HFFc6 (cell line): ENCODE data around the gene YJU2. TPM values are rescaled to one million over a fixed set of nuclear protein-coding genes. Genes with fewer than 3 reads are reported as not detected.
"Not testable (repeated sequence)": the region's sequence is repeated elsewhere in the genome, so short reads cannot be mapped to it uniquely, and the experiment has no call there.

Source experiments
- DNase-seq: peaks from one replicate; pipeline ENCODE4 v3.0.0-alpha.2; 2018
- H3K27ac Mint-ChIP-seq: 2 replicates; pipeline ENCODE4 v1.8.0; 2020; ENCODE audit warnings: mild to moderate bottlenecking, mixed read lengths
- H3K27me3 Mint-ChIP-seq: 2 replicates; pipeline ENCODE4 v1.8.0; 2021; ENCODE audit warnings: mild to moderate bottlenecking, moderate library complexity, mixed read lengths; ENCODE audit not compliant: insufficient read depth
- H3K36me3 Mint-ChIP-seq: 2 replicates; pipeline ENCODE4 v1.8.0; 2021; ENCODE audit warnings: low read depth, mixed read lengths
- H3K4me1 Mint-ChIP-seq: 2 replicates; pipeline ENCODE4 v1.8.0; 2020; ENCODE audit warnings: low read depth, mixed read lengths
- H3K4me3 Mint-ChIP-seq: 2 replicates; pipeline ENCODE4 v1.8.0; 2020; ENCODE audit warnings: mild to moderate bottlenecking, moderate library complexity, mixed read lengths
- H3K9me3 Mint-ChIP-seq: 2 replicates; pipeline ENCODE4 v1.8.0; 2020; ENCODE audit warnings: mild to moderate bottlenecking, mixed read lengths
- total RNA-seq, 6 experiments: library from RNA; stranded (reverse); fragmentation: NEBNext Ultra II Directional; extraction: Animal tissue kit (Norgen Biotek cat#: 25700); gene quantifications; 2 replicates in 1 of 6; 3 replicates in 5 of 6; pipeline ENCODE4 v1.2.3, GENCODE V29; 2021
- TF ChIP-seq, protein P1 (sequence below): fragments of 200-600 bp; sonication (generic); IDR thresholded peaks from 2 replicates; pipeline ENCODE4 v1.5.0; 2021; ENCODE audit warnings: antibody characterized with exemption, mild to moderate bottlenecking

YJU2 gene
- total RNA-seq, 6 experiments from 2014 or later: 12.0 to 17.7 (median 16.1) TPM

DNA sequence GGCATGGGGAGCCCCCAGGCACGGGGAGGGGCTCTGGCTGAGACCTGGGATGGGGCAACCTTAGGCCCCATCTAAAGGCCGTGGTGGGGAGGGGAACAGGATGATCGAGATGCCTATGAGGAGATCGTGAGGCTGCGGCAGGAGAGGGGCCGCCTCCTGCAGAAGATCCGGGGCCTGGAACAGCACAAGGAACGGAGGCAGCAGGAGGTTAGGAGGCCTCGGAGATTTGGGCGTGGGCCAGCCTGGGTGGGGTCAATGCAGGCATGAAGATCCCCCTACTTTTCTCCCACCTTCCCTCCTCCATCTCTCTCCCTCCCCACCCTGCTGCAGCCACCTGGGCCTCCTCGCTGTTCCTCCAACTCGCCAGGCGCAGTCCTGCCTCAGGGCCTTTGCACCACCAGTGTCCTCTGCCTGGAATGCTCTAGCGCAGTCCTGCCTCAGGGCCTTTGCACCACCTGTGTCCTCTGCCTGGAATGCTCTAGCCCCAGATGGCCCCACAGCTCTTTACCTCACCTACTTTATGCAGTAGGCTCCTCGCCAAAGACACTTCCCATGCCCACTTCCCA is 36.6 kb upstream of the YJU2 start:
- Mint-ChIP-seq H3K4me1 (peaks cover 8% of the 10 kb centered on the region), H3K27me3 (peaks cover 13% of the 10 kb centered on the region)
- TF ChIP-seq, protein P1, sequence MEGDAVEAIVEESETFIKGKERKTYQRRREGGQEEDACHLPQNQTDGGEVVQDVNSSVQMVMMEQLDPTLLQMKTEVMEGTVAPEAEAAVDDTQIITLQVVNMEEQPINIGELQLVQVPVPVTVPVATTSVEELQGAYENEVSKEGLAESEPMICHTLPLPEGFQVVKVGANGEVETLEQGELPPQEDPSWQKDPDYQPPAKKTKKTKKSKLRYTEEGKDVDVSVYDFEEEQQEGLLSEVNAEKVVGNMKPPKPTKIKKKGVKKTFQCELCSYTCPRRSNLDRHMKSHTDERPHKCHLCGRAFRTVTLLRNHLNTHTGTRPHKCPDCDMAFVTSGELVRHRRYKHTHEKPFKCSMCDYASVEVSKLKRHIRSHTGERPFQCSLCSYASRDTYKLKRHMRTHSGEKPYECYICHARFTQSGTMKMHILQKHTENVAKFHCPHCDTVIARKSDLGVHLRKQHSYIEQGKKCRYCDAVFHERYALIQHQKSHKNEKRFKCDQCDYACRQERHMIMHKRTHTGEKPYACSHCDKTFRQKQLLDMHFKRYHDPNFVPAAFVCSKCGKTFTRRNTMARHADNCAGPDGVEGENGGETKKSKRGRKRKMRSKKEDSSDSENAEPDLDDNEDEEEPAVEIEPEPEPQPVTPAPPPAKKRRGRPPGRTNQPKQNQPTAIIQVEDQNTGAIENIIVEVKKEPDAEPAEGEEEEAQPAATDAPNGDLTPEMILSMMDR: no peak

DNA sequence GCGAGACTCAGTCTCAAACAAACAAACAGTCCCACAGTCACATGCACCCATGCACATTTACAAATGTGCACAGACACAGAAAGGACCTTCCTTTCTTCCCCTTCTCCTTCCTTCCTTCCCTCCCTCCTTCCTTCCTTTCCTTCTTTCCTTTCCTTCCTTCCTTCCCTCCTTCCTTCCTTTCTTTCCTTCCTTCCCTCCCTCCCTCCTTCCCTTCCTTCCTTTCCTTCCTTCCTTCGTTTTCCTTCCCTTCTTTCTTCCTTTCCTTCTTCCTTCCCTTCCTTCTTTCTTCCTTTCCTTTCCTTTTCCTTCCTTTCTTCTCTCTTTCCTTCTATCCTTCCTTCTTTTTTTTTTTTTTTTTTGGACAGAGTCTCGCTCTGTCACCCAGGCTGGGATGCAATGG is 33.8 kb upstream of the YJU2 start:
- peaks cover 5% of the 10 kb centered on the region; the same call in 1 of the 2 replicates for H3K36me3 Mint-ChIP-seq
- TF ChIP-seq, protein P1: no peak
- H3K9me3 Mint-ChIP-seq: peaks cover 6% of the 10 kb centered on the region; the same call in 1 of the 2 replicates
- peaks cover 6% of the 10 kb centered on the region for H3K4me1 Mint-ChIP-seq
- no peak overlapping the region for H3K27ac Mint-ChIP-seq
- no peak for DNase-seq
- no peak overlapping the region for H3K4me3 Mint-ChIP-seq
- peaks cover 11% of the 10 kb centered on the region for H3K27me3 Mint-ChIP-seq

More for the DNA sequence above, 36.6 kb upstream of the YJU2 start:
- Mint-ChIP-seq H3K4me3 (no peak overlapping the region), H3K27ac (no peak overlapping the region), H3K36me3 (no peaks in the 10 kb centered on the region), H3K9me3 (no peaks in the 10 kb centered on the region)
- DNase-seq: no peak

DNA sequence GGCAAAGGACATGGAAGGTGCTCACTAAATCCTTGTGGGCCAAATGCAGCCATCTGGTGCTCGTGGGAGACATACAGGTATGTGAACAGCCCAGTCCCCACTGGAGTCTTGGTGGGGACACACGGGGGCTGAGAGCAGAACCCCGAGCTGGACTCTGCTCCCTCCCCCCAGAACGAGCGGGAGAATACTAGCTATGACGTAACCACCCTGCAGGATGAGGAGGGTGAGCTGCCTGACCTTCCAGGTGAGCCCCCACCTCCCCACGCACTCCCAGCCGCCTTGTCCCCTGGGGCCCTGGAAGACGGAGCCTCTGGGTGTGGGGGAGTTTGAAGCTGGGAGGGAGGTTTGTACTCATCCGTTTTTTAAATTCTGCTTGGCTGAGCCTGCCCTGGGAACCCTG is 31.1 kb upstream of the YJU2 start:
- no peak overlapping the region for H3K27ac Mint-ChIP-seq
- peaks cover 11% of the 10 kb centered on the region for H3K27me3 Mint-ChIP-seq
- DNase-seq: no peak
- H3K4me3 Mint-ChIP-seq: no peak overlapping the region
- H3K9me3 Mint-ChIP-seq: peaks cover 6% of the 10 kb centered on the region; the same call in 1 of the 2 replicates
- H3K4me1 Mint-ChIP-seq: no peaks in the 10 kb centered on the region; the same call in 1 of the 2 replicates
- H3K36me3 Mint-ChIP-seq: peaks cover 5% of the 10 kb centered on the region; the same call in 1 of the 2 replicates
- TF ChIP-seq, protein P1: no peak

DNA sequence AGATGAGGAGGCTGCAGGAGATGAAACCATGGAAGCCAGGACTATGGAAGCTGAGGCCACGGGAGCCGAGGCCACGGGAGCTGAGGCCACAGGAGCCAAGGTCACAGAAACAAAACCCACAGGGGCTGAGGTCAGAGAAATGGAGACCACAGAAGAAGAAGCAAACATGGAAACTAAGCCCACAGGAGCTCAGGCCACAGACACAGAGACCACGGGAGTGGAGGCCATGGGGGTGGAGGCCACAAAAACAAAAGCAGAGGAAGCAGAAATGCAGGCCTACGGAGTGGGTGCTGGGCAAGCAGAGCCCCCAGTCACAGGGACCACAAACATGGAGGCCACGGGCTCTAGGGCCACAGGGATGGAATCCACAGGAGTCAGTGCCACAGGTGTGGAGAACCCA is 30.0 kb upstream of the YJU2 start:
- H3K9me3 Mint-ChIP-seq: peaks cover 6% of the 10 kb centered on the region; the same call in 1 of the 2 replicates
- H3K36me3 Mint-ChIP-seq: peaks cover 5% of the 10 kb centered on the region; the same call in 1 of the 2 replicates
- no peak for DNase-seq
- TF ChIP-seq, protein P1: no peak
- H3K27ac Mint-ChIP-seq: no peak overlapping the region
- peaks cover 11% of the 10 kb centered on the region for H3K27me3 Mint-ChIP-seq
- no peaks in the 10 kb centered on the region; the same call in 1 of the 2 replicates for H3K4me1 Mint-ChIP-seq
- H3K4me3 Mint-ChIP-seq: no peak overlapping the region

DNA sequence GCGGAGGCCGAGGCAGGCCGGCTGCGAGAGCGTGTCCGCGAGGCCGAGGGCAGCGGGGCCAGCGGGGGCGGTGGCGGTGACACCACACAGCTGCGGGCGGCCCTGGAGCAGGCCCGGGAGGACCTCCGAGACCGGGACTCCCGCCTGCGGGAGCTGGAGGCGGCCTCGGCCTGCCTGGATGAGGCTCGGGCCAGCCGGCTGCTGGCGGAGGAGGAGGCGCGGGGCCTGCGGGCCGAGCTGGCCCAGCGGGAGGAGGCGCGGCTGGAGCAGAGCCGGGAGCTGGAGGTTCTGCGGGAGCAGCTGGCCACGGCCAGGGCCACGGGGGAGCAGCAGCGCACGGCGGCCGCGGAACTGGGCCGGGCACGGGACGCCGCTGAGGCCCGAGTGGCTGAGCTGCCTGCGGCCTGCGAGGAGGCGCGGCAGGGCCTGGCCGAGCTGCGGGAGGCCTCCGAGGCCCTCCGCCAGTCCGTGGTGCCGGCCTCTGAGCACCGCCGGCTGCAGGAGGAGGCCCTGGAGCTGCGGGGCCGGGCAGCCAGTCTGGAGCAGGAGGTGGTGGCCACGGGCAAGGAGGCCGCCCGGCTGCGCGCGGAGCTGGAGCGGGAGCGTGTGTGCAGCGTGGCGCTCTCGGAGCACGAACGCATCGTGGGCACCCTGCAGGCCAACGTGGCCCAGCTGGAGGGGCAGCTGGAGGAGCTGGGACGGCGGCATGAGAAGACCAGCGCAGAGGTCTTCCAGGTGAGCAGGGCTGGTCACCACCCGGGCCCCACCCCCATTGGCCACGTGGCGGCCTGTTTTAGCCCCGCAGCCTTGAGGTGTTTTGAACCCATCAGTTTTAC is 29.2 kb upstream of the YJU2 start:
- H3K27me3 Mint-ChIP-seq: peaks cover 8% of the 10 kb centered on the region
- peaks cover 6% of the 10 kb centered on the region; the same call in 1 of the 2 replicates for H3K9me3 Mint-ChIP-seq
- H3K4me1 Mint-ChIP-seq: no peaks in the 10 kb centered on the region; the same call in 1 of the 2 replicates
- no peak overlapping the region for H3K27ac Mint-ChIP-seq
- peaks cover 5% of the 10 kb centered on the region; the same call in 1 of the 2 replicates for H3K36me3 Mint-ChIP-seq
- DNase-seq: no peak
- TF ChIP-seq, protein P1: no peak
- no peak overlapping the region for H3K4me3 Mint-ChIP-seq

DNA sequence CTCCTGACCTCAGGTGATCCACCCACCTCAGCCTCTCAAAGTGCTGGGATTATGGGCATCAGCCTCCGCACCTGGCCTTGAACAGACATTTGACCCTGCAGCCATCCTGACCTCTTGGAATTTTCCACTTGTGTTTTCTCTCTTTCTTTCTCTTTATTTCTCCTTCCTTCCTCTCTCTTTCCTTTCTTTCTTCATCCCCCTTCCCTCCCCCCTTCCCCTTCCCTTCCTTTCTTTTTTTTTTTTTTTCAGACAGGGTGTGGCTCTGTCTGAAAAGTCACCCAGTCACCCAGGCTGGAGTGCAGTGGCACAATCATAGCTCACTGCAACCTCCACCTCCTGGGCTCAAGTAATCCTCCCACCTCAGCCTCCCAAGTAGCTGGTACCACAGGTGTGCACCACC is 28.4 kb upstream of the YJU2 start:
- H3K27me3 Mint-ChIP-seq, H3K9me3 Mint-ChIP-seq, H3K27ac Mint-ChIP-seq, DNase-seq, H3K36me3 Mint-ChIP-seq, H3K4me3 Mint-ChIP-seq, H3K4me1 Mint-ChIP-seq: not testable (repeated sequence)
